Measurements from ENCODE around the gene CXCR2.
"Not testable (repeated sequence)": the region's sequence is repeated elsewhere in the genome, so short reads cannot be mapped to it uniquely, and the experiment has no call there.

Gene CXCR2

DNA sequence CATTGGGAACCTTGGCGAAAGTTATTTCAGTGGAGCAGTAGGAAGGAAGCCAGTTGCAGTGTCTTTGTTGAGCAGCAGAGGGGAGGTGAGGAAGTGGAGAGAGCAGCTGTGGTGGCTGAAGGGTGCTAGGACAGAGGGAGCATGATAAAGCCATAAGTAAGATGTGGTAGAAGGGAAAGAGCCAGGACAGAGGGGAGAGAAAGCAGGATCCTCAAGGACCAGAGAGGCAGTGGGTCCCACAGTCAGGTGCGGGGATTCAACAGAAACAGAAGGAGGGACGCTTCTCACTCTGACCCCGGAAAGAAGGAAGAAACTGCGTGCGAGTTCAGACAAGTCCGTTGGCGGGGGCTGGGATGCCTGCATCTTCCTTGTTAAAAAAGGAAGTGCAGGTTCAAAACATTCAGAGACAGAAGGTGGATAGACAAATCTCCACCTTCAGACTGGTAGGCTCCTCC, at the start of gene CXCR2:
TSS of gene CXCR2 (plus strand) at position 403 of the 455 bp plus-strand sequence. CDS start 8,774 bp downstream, outside the sequence.
- no peak within 1 kb of the TSS for H3K4me3 ChIP-seq (ENCODE audit: low read length)
- TF ChIP-seq ZNF274 (IDR thresholded peaks at IDR 0.05; ENCODE audit: low read depth, low read length): no peak

DNA sequence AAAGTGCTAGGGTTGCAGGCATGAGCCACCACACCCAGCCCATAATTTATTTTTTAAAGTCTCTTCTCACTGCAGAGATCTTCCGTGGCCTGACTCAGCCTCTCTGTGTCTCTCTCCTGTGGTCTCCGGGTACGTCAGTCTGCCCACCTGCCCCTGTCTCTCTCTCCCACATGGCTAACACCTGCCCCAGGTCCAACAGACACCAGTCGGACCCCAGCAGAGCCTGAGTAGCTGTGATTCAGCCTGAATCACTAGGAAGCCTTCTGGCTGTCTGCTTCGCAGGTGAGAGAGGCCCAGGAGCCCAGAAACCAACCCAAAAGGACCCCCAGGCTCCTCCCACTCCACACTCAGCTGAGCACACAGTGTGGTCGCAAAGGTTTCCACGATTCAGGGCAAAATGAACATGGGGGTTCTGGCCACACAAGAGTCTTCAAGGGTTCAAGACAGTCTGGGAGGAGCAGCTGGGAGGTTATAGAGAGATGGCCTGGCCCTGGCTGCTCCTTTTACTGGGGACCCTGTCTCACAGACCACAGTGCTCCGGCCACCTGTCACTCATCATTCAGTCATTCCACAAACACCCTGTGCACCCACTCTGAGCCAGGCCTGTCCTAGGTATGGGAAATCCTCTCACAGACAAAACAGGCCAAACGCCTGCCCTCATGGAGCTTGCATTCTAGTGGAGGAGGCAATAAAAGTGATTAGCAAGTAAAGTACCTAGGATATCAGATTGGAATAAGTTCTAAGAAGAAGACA, 48.2 kb upstream of the CXCR2 start:
- no peak overlapping the region for H3K4me3 ChIP-seq (ENCODE audit: low read length)
- TF ChIP-seq ZNF274 (IDR thresholded peaks at IDR 0.05; ENCODE audit: low read depth, low read length): no peak

DNA sequence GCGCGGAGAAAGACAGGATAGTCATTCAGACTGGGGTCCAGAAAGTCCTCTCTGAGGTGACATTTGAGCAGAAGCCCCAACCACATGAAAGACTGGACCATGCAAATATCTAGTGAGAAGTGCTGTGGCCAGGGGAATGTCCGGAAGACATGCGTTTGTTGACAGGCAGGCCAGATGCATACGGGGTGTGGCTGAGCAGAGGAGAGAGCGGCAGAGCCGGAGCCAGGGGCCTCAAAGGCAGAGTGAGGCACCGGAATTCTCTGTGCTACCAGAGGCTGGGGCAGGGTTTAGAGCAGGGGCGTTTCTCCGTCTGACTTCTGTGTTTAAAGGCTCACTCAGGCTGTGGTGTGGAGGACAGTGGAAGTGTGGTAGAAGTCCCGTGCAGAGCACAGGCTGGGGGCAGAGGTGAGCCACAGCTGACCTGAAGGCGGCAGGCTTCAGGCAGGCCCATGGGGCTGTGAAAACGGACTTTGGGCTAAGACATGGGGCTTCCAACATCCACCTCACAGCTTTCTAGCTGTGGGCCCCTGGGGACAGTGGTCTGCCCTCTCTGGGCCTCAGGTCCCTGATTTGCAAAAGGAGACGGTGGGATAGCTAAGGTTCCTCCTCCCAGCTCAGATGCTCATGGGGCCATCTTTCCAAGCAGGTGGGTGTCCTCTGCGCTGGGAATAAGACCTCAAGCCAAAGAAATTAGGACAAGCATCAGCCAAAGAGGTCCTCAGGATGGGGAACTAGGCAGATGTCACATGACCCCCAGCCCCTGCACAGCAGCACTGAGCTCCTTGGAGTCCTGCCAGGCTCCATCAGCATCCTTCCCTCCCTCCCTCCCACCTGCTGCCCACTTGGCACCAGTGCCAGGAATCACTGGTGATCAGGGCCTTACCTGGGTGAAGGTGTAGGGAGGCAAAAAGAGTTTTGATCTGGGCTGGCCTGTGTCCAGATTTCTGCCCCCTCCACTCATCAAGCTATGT, 45.6 kb upstream of the CXCR2 start:
- no peak overlapping the region for H3K4me3 ChIP-seq (ENCODE audit: low read length)
- no peak for TF ChIP-seq ZNF274 (IDR thresholded peaks at IDR 0.05; ENCODE audit: low read depth, low read length)

DNA sequence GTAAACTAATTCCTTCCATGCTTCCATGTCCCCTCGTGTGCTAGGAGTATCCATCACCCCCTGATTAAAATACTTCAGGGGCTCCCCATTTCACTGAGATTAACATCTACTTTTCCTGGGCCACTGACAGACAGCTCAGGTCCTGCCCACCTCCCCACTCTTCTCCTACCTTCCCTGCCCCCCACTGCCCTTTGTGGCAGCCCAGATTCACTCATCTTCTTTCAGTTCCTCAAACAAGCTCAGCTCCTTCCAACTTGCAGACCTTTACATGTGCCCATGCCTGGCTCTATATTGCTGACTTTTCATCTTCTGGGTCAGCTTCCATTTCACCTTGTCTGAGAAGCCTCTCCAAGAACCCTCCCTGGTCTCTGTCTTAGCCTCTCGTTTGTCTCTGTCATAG, 44.8 kb upstream of the CXCR2 start:
- no peak for TF ChIP-seq ZNF274 (IDR thresholded peaks at IDR 0.05; ENCODE audit: low read depth, low read length)
- H3K4me3 ChIP-seq (ENCODE audit: low read length): no peak overlapping the region

- H3K4me3 ChIP-seq (ENCODE audit: low read length): no peak overlapping the region
- no peak for TF ChIP-seq ZNF274 (IDR thresholded peaks at IDR 0.05; ENCODE audit: low read depth, low read length)
Observed at GRCh38 chr2:218081695-218082094, 44.1 kb upstream of the CXCR2 start.

GRCh38 chr2:218082586-218083351, 43.1 kb upstream of the CXCR2 start:
- H3K4me3 ChIP-seq (ENCODE audit: low read length): no peak overlapping the region
- no peak for TF ChIP-seq ZNF274 (IDR thresholded peaks at IDR 0.05; ENCODE audit: low read depth, low read length)

- H3K4me3 ChIP-seq (ENCODE audit: low read length): no peak overlapping the region
- no peak for TF ChIP-seq ZNF274 (IDR thresholded peaks at IDR 0.05; ENCODE audit: low read depth, low read length)
Observed at GRCh38 chr2:218083352-218083676, 42.5 kb upstream of the CXCR2 start.

DNA sequence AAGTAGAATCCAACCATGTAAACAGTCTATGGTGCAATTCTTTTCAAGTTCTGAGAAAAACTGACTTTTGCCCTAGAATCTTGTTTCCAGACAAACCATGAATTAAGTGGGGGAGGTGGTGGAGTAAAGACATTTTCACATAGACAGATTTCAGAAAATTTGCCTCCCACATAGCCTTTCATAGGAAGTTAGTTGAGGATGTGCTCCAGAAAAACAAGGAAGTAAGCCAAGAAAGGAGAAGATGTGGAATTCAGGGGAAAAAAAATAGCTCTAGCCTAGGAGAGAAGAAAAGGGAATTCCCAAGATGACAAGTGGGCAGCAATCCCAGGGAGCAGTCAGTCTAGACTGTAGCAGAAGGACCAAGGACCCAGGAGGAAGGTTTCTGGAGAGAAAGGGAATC, 39.4 kb upstream of the CXCR2 start:
- no peak overlapping the region for H3K4me3 ChIP-seq (ENCODE audit: low read length)
- TF ChIP-seq ZNF274 (IDR thresholded peaks at IDR 0.05; ENCODE audit: low read depth, low read length): no peak

- no peak for TF ChIP-seq ZNF274 (IDR thresholded peaks at IDR 0.05; ENCODE audit: low read depth, low read length)
- no peak overlapping the region for H3K4me3 ChIP-seq (ENCODE audit: low read length)
Observed at GRCh38 chr2:218089259-218089658, 36.6 kb upstream of the CXCR2 start.

GRCh38 chr2:218091746-218092145, 34.1 kb upstream of the CXCR2 start:
- H3K4me3 ChIP-seq (ENCODE audit: low read length): no peak overlapping the region
- TF ChIP-seq ZNF274 (IDR thresholded peaks at IDR 0.05; ENCODE audit: low read depth, low read length): no peak

GRCh38 chr2:218093879-218094278, 31.9 kb upstream of the CXCR2 start:
- TF ChIP-seq ZNF274 (IDR thresholded peaks at IDR 0.05; ENCODE audit: low read depth, low read length): no peak
- no peak overlapping the region for H3K4me3 ChIP-seq (ENCODE audit: low read length)

GRCh38 chr2:218095853-218096252, 30.0 kb upstream of the CXCR2 start:
- TF ChIP-seq ZNF274 (IDR thresholded peaks at IDR 0.05; ENCODE audit: low read depth, low read length): no peak
- H3K4me3 ChIP-seq (ENCODE audit: low read length): no peak overlapping the region

DNA sequence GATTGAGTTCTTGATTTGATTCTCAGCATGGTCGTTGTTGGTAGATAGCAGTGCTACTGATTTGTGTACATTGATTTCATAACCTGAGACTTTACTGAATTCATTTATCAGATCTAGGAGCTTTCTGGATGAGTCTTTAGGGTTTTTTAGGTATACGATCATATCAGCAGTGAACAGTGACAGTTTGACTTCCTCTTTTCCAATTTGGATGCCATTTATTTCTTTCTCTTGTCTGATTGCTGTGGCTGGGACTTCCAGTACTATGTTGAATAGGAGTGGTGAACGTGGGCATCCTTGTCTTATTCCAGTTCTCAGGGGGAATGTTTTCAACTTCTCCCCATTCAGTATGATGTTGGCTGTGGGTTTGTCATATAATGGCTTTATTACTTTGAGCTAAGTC, 27.9 kb upstream of the CXCR2 start:
- TF ChIP-seq ZNF274 (IDR thresholded peaks at IDR 0.05; ENCODE audit: low read depth, low read length): no peak
- H3K4me3 ChIP-seq (ENCODE audit: low read length): no peak overlapping the region

DNA sequence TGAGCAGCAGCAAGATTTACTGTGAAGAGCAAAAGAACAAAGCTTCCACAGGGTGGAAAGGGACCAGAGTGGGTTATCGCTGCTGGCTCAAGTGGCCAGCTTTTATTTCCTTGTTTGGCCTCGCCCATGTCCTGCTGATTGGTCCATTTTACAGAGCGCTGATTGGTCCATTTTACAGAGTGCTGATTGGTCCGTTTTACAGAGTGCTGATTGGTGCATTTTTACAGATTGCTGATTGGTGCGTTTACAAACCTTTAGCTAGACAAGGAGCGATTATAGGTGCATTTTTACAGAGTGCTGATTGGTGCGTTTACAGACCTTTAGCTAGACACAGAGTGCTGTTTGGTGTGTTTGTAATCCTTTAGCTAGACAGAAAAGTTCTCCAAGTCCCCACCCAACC, 17.0 kb upstream of the CXCR2 start:
- H3K4me3 ChIP-seq (ENCODE audit: low read length): not testable (repeated sequence)

- not testable (repeated sequence) for H3K4me3 ChIP-seq (ENCODE audit: low read length)
Observed at GRCh38 chr2:218121789-218122188, 4.0 kb upstream of the CXCR2 start.

GRCh38 chr2:218122286-218122685, 3.5 kb upstream of the CXCR2 start:
- H3K4me3 ChIP-seq (ENCODE audit: low read length): not testable (repeated sequence)

All from GM08714 (cell line).